ENCODE measurements around the gene PRDM10.
"Not testable (repeated sequence)": the region's sequence is repeated elsewhere in the genome, so short reads cannot be mapped to it uniquely, and the experiment has no call there.

Gene PRDM10

DNA sequence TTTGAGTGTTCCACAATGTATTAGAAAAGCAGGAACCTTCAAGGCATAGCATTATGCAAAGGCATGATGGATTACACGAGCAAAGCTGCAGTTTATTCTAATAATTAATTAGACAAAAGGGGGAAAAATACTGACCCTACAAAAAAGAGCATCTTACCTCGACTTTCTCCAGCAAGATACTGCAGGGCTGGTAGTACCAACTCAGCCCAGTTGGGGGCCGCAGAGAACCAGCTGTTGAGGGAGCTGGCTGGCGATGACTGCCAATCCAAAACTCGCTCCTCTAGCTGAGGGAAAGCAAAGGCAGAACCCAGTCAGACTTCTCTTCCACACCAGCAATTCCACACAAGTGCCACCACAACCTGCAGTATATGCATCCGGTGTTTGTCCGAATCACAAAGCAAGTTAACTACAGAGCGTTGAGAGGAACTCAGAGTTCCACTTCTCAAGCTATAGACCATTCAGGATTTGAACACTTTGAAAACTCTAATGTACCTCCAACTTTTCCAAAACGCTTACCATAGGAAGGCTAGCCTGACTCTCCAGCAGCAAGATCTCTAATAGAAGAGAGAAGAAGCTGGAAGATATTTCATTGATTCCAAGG lies 121.0 kb downstream of the PRDM10 start:
- DNase-seq, result peak; percentile 75

DNA sequence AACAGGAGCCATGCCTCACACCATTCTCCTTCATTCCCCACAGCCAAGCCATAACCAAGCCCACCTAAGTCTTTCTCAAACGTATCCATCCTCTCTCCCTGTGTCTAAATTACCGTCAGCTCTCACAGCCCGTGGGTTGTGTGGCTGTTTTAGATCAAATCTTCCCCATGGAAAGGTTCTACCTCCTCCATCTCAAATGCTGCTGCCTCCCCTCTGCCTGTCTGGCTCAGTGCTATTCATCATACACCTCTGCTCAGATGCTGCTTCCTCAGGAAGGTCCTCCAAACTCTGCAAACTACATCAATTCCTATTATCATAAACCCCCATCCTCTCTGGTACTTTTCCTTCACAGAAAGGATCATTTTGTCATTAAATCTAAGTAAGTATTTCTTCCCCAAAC lies 122.3 kb downstream of the PRDM10 start:
- DNase-seq, result no peak

DNA sequence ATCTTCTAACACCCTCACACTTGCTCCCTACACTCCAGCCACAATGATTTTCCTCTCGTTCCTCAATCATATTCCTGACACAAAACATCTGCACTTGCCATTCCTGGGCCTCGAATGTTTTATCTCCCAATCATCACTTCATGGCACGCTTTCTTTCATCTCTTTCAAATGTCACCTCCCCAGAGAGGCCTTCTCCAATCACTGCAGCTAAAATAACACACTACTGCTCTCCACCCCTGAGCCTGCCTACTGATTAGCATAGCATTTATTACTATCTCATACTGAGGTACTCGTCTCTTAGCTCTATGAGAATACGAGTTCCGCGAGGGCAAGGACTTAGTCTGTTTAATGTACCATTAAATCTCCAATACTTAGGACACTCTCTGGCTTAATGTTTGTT lies 130.7 kb downstream of the PRDM10 start:
- no peak for DNase-seq

DNA sequence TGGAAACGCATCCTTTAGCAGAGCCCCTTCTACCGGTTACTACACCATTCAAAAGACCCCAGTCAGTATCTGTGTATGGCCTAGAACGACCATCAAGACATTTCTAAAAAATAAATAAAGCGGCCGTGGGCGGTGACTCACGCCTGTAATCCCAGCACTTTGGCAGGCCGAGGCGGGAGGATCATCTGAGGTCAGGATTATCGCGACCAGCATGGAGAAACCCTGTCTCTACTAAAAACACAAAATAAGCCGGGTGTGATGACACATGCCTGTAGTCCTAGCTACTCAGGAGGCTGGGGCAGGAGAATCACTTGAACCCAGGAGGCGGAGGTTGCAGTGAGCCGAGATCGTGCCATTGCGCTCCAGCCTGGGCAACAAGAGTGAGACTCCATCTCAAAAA lies 134.0 kb downstream of the PRDM10 start:
- DNase-seq, result not testable (repeated sequence)

DNA sequence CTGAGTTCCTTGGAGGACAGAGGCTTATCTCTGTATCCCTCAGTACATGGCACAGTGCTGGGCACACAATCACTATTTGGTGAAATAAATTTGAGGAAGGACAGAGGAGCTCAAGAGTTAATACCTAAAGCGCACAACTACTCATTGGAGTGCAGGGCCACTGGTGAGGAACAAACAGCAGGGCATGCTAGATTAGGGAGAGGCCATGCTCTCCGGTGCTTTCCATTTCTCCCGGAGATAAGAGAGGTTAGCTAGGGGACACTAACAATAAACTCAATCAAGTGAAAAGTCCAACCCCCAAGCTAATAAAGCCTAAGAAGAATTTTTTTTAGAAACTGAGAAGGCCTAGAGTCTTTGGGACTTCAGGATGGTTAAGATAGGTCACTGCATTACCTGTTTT lies 136.3 kb downstream of the PRDM10 start:
- DNase-seq, result no peak

DNA sequence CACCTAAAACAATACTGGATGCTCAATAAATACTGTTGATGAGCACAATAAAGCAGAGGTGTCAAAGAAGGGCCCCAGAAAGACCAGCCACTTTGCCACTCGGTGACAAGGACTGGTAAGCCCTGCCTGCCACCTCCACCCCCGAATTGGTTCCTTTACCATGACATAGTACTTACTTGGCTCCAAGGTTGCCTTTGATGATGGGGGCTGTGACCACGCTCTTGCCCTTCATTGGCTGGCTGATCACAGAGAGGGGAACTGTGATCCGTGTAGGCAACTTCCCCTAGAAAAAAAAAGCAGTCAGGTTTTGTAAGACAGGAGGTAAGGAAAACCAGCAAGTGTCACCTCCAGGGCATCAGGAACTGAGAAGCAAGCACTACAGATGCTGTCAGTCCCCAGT lies 136.9 kb downstream of the PRDM10 start:
- DNase-seq, result no peak

DNA sequence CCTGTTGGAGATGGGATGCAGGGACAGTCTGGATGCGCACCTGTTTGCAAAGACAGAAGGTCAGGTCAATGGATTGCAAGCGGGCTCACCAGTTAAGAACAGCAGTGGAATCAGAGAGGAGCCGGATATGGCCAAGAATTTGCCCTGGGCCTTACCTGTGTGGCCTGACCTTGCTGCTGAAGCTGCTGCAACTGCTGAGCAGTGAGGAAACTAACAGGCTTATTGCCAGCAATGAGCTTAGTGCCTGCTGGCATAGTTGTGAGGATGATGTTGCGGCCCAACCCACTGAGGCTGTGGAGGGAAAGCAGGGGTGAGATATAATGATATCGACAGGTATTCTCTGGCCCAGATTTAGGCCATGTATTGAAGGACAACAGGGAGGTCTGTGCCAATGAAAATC lies 137.8 kb downstream of the PRDM10 start:
- DNase-seq, result no peak

DNA sequence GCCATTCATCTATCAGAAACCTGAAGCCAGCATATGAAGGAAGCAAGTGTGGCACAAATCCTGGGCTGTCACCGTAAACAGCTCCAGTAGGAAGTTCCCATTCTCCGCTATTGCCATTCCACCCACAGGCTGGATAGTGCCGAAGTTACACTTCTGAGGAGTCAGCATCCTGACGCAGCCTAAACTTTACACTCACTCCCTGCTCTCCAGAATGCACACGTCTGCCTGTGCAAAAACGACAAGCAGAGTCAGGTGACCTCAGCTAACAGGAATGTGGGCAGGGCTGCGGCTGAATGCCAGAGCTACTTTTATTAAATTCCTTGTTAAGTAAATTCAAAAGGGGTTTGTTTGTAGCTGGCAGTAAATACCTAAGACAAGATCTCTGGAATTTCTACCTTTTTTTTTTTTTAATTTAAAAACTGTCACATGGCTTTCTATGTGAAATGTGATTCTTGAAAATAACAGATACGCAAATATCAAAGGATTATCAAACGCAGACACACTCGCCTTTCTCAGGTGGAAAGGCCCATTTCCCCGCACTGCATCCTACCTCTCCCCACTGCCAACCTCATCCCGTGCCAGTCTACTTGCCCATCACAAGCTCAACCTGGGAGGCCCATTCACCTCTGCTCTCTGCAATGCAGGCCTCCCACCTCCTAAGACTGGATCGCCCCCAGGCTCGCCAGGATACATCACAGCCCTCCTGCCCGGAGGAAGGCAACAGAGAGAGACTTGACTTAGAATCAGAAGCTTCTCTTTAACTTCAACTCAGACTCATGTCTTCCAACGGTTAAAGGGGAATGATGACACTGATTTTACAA lies 140.7 kb downstream of the PRDM10 start:
- DNase-seq, result no peak

DNA sequence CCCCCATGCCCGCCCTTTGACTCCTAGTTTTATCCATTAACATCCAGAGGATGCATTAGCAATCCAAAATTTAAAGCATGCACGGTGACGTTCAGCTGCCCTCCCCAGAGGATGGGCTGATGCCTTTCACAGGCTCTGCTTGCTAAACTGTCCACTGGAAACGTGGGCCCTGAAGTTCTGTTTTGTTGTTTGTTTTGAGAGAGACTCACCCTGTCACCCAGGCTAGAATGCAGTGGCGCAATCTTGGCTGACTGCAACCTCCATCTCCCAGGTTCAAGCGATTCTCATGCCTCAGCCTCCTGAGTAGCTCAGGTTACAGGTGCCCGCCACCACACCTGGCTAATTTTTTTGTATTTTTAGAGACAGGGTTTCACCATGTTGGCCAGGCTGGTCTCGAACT lies 146.6 kb downstream of the PRDM10 start:
- no peak for DNase-seq

DNA sequence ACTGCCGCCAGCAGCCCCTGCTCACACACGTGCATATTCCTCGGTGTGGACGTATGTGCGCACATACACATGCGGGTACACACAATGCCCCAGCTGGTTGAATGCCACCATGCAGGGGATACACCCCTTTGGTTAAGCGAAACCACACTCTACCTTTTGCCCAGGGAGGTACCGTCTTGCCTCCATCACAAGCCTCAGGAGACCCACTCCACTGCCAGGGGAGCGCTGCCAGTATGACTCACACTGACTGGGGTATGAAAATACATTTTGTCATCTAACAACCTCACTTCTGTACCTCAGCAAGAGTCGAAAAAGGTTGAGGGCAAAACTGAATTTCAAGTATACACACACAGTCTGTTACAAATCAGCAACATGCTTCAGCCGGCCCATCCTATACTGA lies 147.5 kb downstream of the PRDM10 start:
- DNase-seq, result no peak

DNA sequence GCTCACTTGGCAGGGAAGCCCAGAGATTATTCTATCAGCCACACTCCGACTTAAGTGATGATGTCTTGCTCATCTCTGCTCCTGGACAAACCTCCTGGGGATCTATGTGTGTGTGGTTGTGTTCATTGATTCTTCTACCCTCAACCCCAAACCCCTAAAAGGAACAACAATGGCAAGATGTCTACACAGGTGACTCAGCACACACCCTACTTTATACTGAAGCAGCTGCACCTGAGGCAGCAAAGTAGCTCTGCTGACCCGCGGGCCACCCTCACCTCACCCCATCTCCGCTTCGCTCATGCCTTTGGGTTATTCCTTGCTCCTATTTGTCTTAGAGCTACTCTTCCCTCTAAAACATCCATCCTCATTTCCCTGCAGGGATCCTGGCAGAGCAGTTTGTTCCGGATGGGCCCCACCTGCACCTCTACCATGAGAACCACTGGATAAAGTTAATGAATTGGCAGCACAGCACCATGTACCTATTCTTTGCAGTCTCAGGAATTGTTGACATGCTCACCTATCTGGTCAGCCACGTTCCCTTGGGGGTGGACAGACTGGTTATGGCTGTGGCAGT lies 148.3 kb downstream of the PRDM10 start:
- DNase-seq, result no peak

DNA sequence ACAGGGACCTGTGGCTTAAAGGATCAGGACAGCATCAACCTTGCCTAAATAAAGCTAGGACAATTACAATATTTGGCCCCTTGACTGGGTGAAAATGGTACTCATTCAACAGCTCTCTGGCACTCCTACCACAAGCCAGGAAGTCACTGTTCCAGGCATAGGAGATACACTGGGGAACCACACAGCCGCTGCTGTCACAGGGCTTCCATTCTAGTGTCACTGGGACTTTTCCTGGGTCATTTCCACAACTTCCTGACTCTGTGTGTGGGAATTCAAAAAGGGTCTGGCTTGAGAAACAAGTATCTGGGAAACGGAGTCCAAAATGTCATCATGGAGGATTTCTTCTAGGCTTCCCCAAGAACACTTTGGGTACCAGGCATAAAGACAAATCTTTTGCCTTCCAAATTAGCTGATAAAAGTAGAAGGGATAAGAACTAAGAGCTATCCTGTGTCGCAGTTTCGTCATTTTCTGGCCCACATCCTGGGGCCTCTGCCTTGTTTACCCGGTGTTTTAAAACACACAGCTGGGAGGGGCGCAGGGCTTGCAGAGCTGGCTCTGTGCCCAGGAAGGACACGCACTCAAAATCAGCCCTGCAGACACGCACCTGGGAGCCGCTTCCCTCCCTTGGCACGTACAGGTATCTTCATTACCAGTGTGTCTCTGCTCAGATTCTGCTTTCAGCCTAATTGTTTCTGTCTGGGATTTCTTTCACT lies 149.0 kb downstream of the PRDM10 start:
- peak; percentile 83 for DNase-seq

DNA sequence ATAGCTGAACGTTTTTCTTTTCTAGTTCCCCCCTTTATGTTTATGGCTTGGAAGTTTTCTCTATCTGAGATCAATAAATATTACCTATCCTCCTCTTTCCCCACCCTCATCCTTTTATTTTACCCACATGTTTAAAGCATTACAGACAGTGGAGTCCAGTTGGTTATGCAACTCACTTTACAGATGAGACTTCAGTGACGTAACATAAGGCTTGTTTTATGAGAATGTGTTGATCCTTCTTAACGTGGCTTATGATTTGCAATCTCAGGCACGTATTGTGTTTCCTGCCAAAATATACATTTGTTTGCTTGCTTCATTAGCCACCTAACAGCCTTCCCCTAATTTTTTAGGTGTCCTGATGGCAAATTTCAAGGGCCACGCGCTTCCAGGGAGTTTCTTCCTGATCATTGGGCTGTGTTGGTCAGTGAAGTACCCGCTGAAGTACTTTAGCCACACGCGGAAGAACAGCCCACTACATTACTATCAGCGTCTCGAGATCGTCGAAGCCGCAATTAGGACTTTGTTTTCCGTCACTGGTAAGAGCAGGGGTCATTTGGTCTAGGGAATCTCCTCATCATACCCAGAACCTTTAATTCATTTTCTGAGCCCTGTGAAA lies 150.4 kb downstream of the PRDM10 start:
- DNase-seq, result no peak
